ENCODE data around the gene PFDN2.

The PFDN2 gene

GRCh38 chr1:161082996-161083747, 34.7 kb downstream of the PFDN2 start (continued):
- TF ChIP-seq CTCF (tag by site-specific recombination; IDR thresholded peaks at IDR 0.05) (no peak), KLF17 (tag by site-specific recombination; IDR thresholded peaks at IDR 0.05) (peak; percentile 94), ZNF791 (tag by site-specific recombination; IDR thresholded peaks at IDR 0.05) (no peak), GLI4 (tag by site-specific recombination; IDR thresholded peaks at IDR 0.05) (no peak), MEIS1 (CRISPR knock-in tag; IDR thresholded peaks at IDR 0.05; ENCODE audit: borderline replicate concordance) (no peak), ZNF398 (tag by site-specific recombination; IDR thresholded peaks at IDR 0.05) (peak; percentile 8), ZBTB48 (tag by site-specific recombination; IDR thresholded peaks at IDR 0.05) (no peak), ZNF221 (tag by site-specific recombination; IDR thresholded peaks at IDR 0.05; ENCODE audit: borderline replicate concordance) (no peak), ZXDB (tag by site-specific recombination; IDR thresholded peaks at IDR 0.05) (no peak), ZNF10 (tag by site-specific recombination; IDR thresholded peaks at IDR 0.05) (no peak), ZNF843 (tag by site-specific recombination; IDR thresholded peaks at IDR 0.05) (no peak), ZNF623 (tag by site-specific recombination; IDR thresholded peaks at IDR 0.05) (0 out of 2 replicates have a peak, but pooled peaks have one; percentile 1), SP7 (tag by site-specific recombination; IDR thresholded peaks at IDR 0.05) (peak; percentile 77), ZNF280D (tag by site-specific recombination; IDR thresholded peaks at IDR 0.05) (no peak), ZNF600 (tag by site-specific recombination; IDR thresholded peaks at IDR 0.05) (peak; percentile 84), ZBTB20 (tag by site-specific recombination; IDR thresholded peaks at IDR 0.05) (no peak), ZNF629 (tag by site-specific recombination; IDR thresholded peaks at IDR 0.05) (peak; percentile 97), ZNF311 (tag by site-specific recombination; IDR thresholded peaks at IDR 0.05; ENCODE audit: borderline replicate concordance) (no peak), ZNF280C (tag by site-specific recombination; IDR thresholded peaks at IDR 0.05) (no peak), GLIS2 (tag by site-specific recombination; IDR thresholded peaks at IDR 0.05) (peak; percentile 57), ZBTB17 (tag by site-specific recombination; IDR thresholded peaks at IDR 0.05) (0 out of 2 replicates have a peak, but pooled peaks have one; percentile 33), SP2 (tag by site-specific recombination; IDR thresholded peaks at IDR 0.05) (no peak), HIC1 (tag by site-specific recombination; IDR thresholded peaks at IDR 0.05) (peak; percentile 94), ZNF513 (tag by site-specific recombination; IDR thresholded peaks at IDR 0.05) (no peak), ZNF146 (tag by site-specific recombination; IDR thresholded peaks at IDR 0.05) (no peak)

All from HEK293 (cell line).